ENCODE results near the gene THRSP.
A peak's percentile ranks its signal among the peaks of the same experiment; 100 is the strongest.
"Not testable (repeated sequence)": the region's sequence is repeated elsewhere in the genome, so short reads cannot be mapped to it uniquely, and the experiment has no call there.

Gene THRSP, protein sequence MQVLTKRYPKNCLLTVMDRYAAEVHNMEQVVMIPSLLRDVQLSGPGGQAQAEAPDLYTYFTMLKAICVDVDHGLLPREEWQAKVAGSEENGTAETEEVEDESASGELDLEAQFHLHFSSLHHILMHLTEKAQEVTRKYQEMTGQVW

DNA sequence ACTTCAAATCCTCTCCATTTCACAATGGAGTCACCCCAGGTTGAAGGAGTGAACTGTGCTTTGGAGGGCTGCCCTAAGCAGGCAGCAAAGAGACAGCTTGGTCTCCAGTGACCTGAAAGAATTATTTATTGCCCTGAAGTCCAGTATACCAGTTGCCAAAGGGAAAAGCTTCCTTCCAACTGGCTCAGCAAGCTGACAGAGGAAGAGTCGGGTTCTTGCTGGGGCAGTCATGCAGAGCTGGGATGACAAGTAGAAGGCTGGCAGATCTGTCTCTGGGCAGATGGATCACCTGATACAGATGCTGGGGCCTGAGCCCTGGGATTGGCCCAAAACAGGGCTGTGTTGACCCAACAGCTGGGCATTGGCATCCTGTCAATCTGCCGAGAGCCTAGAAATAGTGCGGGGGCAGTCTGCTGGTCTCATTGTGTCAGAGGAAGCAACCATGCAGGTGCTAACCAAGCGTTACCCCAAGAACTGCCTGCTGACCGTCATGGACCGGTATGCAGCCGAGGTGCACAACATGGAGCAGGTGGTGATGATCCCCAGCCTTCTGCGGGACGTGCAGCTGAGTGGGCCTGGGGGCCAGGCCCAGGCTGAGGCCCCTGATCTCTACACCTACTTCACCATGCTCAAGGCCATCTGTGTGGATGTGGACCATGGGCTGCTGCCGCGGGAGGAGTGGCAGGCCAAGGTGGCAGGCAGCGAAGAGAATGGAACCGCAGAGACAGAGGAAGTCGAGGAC lies at the start of gene THRSP:
TSS of gene THRSP (plus strand) at position 422 of the 742 bp plus-strand sequence. CDS start at position 443, 21 bp downstream.
- DNase-seq: no peak

DNA sequence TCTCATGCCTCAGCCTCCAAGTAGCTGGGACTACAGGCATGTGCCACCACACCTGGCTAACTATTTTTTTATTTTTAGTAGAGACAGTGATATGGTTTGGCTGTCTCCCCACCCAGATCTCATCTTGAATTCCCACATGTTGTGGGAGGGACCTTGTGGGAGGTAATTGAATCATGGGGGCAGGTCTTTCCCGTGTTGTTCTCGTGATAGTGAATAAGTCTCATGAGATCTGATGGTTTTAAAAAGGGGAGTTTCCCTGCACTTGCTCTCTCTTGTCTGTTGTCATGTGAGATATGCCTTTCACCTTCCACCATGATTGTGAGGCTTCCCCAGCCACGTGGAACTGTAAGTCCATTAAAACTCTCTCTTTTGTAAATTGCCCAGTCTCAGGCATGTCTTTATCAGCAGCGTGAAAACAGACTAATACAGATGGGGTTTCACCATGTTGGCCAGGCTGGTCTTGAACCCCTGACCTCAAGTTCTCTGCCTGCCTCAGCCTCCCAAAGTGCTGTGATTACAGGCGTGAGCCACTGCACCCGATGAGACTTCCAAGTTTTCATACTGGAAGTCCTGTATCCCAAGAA lies 48.6 kb upstream of the THRSP start:
- not testable (repeated sequence) for DNase-seq

DNA sequence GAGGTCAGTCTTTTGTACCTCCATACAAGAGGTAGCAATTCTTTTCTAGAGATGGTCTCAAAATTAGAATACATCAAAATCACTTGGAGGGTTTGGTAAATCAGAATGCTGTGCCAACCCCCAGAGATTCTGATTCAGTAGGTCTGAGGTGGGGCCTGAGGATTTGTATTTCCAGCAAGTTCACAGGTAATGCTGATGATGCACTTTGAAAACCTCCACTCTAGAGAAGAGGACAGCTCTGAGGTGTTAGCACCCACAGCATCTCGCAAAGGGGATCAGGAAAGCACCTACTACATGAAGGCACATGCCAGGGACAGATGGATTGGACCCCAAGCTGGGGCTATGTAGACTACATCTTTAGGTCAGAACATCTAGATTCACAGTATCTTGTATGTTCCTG lies 47.8 kb upstream of the THRSP start:
- DNase-seq: no peak

DNA sequence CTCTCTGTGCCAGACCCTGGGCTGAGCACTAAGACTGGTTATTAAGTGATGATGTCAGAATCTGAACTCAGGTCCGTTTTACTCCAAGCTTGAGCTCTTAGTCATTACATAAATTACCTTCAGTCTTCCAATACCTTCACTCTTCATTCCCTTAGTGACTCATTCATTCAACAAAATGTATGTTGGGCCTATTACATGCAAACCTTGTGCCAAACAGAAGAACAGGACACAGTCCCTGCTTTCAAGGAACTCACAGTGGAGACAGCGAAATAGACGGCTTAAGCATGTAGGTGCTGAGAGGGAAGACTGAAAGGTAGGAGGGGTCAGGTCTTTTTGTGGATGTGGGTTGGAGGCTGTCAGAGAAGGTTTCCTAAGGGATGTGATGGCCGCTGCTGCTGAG lies 43.9 kb upstream of the THRSP start:
- DNase-seq: no peak

DNA sequence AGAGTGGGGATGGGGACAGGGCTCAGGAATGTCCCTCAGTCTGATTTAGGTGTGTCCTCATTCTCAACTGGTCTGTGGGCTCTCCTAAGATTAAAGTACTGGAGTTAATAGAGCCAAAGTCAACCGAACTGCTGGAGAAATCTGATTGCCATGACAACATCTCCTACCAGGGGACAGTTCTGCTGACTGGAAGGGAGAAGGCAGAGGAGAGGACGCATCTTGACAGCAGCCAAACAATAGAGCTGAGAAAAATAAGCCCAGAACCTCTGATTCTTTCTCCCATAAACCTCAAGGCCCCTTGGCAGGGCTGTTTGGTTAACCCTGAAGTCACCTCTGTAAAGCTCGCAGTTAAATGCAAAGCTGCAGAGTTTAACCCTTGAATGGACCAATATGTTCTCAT lies 43.4 kb upstream of the THRSP start:
- no peak for DNase-seq

DNA sequence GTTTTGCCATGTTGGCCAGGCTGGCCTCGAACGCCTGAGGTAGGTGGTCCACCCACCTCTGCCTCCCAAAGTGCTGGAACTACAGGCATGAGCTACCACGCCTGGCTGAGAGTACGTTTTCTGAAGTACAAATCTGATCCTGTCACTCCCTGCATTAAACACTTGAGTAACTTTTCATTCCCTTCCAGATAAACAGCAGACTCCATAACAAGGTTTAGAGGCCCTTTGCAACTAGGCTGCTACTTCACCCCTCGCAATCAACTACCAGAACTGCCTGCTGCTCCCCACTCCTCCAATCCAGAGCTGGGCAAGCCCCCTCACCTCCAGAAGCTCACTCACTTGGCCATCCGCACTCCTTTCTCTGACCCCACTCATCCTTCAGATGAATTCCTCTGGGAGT lies 42.0 kb upstream of the THRSP start:
- no peak for DNase-seq

DNA sequence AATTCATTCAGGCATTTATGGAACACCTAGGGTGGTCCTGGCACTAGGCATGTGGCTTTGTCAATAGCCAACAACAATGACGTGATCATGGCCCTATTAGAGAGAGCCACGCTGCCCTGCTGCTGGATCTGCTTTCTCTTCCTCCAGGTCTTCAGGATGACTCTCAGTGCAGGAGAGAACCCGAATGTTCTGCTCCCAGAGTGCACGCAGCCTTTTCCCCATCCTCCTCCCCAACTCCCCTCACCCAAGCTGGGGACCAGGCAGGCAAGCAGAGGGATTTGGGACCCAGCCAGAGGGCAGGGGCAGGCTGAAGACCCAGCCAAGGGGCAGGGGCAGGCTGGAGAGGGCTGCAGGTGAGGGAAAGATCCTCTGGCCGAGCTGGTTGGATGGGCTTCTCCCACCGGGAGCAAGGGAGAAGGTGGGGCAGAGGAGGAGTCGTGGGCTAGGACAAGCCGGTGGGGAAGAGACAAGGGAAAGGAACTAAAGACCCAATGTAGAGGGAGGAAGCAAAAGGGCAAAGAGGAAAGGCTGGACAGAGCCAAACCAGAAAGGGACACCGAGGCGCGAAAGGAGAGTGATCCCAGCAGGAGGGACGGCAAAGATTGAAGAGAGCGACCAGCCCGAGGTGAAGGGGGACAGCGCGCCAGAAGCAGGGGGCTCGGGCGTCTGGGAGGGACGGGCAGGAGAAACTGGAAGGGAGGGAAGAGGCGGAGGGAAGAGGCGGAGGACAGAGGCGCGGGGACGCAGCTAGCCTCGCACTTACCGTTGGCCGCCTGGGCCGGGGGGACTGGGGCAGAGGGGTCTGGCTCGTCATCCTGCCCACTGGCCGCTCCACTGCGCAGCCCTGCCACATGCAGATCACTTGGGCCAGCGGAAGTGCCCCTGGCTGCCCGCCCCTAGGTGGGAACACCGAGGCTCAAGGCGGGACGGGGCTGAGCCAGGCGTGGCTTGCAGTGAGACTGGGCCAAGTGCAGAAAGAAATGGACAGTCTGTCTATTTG lies 41.0 kb upstream of the THRSP start, which contains the start of gene KCTD14:
TSS of gene KCTD14 (minus strand) at position 880 of the 1,000 bp plus-strand sequence. CDS start at position 853, 27 bp downstream.
- DNase-seq: no peak

DNA sequence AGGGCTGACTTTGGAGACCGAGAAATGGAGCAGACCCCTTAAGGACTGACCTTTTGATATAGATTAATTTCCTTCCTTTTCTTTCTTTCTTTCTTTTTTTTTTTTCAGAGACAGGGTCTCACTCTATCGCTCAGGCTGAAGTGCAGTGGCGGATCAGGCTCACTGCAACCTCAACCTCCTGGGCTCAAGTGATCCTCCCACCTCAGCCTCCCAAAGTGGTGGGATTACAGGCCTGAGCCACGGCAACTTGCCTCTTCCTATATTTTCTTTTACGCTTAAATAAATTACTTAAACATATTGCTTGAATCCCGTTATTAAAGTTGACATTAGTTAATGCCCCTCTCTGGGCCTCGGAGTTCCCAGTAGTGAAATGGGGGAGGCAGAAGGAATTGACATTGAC lies 40.2 kb upstream of the THRSP start:
- no peak for DNase-seq

DNA sequence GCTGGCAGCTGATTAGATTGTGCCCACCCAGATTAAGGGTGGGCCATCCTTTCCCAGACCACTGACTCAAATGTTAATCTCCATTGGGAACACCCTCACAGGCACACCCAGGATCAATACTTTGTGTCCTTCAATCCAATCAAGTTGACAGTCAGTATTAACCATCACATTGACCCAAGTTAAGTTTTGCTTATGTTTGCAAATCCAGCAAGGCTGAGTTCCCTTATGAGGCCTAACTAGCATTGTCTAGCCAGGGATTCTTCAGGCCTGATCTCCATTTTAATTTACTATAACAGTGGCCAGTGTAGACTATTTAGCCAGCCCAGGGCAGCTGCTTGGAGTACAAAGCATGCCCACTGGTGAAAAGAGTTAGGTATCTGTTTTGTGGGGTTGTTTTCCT lies 38.3 kb upstream of the THRSP start:
- DNase-seq: no peak

DNA sequence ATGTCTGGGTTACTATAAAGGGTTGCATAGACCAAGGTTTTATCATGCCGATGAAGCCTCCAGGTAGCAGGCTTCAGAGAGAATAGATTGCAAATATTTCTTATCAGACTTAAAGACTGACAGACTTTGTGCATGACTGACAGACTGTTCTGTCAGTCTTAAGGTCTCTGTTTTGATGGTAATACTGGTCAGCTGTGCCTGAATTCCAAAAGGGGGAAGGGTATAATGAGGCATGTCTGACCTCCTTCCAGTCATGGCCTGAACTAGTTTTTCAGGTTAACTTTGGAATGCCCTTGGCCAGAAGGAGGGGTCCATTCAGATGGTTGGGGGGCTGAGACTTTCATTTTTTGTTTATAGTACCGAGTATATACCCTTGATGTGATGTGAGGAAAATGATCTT lies 35.9 kb upstream of the THRSP start:
- no peak for DNase-seq

DNA sequence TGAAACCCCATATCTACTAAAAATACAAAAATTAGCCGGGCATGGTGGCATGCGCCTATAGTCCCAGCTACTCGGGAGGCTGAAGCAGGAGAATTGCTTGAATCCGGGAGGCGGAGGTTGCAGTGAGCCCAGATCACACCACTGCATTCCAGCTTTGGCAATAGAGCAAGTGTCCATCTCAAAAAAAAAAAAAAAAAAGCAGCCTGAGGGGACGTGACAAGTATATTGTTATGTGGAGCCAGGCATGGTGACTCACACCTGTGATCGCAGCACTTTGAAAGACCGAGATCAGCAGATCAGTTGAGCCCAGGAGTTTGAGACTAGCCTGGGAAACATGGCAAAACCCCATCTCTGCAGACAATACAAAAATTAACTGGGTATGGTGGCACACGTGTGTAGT lies 35.2 kb upstream of the THRSP start:
- not testable (repeated sequence) for DNase-seq

DNA sequence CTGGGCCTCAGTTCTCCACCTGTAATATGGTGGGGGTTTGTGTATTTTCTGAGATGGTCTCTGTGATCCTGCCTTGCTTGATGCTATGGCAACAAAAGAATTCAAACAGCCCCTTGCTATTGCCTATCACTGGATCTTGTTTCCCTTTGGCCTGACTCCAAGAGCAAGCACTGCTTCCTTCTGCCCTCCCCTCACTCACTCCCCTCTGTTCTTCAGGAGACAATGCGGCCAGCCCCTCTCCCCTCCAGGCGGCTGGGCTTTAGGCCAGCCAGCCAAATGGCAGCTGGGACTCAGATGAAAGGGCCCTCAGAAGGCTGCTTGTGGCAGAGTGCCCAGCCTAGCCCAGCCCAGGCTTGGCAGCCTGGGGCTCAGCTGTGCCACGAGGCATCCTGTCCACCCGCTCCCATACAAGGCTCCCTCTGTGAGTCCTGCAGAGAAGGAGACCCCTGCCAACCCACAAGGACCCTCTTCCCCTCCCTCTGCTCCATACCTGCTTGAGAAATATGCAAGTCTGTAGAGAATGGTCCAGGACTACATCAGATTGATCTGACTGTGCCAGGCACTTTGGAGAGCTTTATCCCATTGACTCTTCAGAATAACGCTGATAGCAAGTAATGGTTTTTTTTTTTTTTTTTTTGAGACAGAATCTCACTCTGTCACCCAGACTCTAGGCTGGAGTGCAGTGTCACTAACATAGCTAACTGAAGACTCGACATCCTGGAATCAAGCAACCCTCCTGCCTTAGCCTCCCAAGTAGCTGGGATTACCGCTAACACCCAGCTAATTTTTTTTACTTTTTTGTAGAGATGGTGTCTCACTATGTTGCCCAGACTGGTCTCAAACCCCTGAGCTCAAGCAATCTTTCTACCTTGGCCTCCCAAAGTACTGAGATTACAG lies 33.0 kb upstream of the THRSP start:
- peak; percentile 85 for DNase-seq

DNA sequence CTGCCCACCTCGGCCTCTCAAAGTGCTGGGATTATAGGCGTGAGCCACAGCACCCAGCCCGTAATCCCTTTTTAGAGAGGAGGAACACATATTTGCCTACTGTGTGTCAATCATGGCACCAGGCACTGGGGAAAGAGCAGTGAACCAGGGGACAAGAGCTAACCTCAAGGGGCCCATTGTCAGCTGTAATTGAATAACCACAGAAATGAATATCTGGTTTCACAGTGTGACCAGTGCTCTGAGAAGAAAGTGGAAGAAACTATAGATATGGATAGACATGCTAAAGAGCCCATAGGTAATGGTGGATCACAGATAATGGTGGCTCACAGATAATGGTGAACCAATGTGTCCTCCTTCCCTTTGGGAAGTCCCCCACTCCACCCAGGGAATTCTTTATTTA lies 32.0 kb upstream of the THRSP start:
- no peak for DNase-seq

DNA sequence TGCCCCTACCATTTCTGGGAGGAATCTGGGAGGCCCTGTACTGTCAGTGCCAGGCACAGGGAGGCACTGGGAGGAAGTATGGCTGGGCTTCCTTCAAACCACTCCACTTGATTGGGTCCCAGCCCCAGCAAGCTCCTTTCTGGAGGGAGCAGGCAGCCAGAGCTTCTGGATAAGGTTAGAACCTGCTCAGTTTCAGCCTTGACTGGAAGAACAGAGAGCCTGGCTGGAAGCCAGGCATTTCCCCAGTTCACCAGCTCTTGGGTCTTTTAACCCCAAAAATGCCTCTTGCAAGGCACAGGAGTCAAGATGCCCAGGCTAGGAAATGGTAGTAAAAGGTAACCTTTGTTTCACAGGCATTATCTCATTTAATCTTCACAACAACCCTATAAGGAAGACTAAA lies 31.6 kb upstream of the THRSP start:
- DNase-seq: peak; percentile 3

DNA sequence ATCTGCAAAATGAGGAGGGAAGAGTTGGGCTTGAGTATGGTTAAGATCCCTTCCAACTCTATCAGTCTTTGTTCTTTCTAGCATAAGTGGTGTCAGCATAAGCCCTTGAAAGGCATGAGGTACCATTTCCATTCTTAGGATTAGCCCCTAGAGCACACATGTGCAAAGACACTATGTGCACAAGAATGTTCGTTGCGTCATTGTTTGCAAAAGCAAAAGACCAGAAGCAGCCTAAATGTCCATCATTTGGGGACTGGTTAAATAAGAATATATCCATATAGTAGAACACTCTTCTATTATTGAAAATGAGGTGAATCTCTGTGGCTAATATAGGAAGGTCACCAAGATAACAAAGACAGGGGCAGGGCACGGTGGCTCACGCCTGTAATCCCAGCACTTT lies 30.6 kb upstream of the THRSP start:
- no peak for DNase-seq

DNA sequence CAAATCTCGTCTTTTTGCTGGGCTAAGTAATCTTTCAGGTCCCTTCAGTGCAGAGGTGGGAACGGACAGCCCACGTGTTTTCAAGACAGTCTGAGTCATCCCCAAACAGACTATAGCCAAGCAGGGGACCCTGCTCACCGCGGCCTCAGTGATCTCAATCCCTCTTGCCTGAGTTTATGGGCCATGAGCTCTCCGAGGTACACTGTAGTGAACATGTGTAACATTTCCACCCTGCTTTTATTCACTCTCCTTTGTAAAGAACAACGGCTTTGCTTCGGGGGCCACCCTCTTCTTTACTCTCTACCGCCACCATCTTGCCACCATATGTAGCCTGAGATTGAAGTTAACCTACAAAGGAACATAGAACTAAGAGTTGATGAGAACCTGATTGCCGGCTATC lies 29.0 kb upstream of the THRSP start:
- DNase-seq: no peak

DNA sequence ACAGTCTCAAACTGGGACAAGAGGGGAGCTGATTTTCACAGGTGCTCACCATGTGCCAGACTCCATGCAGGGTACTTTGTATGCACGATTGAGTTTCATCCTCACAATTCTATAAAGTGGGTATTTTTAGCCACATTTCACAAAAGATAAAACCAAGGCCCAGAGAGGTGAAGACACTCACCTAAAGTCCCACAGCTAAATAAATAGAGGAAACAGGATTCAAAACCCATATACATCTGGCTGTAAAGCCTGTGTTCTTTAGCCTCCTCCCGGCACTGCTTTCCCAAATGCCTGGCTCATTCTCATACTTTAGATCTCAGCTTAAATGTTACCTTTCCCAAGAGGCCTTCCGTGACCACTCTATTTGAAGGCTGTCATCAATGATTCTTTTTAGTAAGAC lies 27.3 kb upstream of the THRSP start:
- no peak for DNase-seq

DNA sequence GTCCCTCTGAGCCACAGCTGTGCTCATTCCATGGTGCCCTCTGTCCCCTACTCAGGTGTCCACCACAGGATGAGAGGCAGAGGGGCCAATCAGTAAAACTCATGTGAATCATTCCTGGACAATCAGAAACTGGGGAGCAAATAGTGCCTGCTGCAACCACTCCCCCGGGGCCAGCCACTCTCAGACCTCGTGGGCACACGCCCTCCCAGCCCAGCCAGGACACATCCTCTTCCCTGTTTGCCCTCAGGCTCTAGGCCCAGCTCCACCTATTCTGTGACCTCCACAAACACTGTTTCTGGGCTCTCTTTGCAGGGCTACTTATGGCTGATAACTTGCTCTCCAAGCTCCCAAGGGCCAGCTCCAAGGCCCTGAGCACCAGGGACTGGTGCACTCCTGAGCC lies 26.6 kb upstream of the THRSP start:
- no peak for DNase-seq

DNA sequence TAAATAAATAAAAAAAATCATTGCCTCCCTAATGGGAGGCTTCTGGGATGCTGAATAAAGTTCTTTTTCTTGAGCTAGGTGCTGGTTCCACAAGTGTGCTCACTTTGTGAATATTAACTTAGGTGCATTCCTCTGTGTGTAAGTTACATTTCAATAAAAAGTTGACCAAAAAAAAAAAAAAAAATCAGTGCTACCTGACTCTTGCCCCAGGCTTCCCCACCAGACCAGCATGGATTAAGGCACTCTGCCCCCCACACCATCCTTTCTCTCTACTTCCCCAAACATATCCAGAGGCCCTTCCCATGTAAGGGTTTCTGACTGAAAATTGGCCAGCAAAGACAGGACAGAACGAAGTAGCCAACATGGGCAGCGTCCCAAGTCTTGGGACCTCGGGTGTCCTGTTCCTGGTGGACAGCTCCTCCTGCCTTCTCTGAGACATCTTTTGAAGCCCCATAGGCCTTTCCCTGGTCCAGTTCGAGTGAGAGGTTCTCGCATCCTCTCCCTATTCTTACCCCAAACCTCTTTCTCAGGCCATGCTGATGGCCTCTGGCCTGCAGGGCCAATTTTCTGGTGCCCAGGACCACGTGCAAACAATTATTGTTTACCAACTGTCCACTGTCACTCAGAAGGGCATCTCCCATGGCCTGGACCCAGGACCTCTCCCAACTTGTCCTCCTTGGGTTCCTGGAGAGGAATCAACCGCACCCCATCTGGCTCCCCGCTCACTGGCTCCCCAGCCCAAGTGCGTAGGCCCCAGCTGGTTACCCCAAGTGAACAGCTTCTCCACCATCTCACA lies 25.6 kb upstream of the THRSP start:
- no peak for DNase-seq

DNA sequence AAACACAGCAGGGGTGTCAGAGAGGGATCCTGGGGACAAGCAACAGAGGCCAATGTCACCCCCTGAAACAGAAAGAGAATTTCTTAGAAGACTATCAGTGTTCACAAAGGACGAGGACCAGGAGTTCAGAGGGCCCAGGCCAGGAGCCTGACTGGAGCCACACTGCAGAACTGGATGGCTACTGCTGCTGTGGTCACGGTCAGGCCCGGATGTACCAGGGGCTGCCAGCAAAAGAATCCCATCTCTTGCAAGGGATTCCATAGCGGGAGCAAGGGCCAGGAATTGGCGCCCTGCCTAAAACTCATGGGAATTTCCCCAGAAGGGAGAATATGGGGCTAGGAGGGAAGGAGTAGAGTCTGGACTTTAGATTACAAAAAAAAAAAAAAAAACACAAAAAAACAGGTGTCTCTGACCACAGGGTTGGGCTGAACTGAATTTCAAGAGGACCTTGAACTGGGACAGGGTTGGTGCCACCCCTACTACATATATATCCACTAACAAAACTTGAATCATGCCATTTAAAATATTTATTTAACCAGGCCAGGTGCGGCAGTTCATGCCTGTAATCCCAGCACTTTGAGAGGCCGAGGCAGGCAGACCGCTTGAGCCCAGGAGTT lies 24.9 kb upstream of the THRSP start:
- DNase-seq: no peak

DNA sequence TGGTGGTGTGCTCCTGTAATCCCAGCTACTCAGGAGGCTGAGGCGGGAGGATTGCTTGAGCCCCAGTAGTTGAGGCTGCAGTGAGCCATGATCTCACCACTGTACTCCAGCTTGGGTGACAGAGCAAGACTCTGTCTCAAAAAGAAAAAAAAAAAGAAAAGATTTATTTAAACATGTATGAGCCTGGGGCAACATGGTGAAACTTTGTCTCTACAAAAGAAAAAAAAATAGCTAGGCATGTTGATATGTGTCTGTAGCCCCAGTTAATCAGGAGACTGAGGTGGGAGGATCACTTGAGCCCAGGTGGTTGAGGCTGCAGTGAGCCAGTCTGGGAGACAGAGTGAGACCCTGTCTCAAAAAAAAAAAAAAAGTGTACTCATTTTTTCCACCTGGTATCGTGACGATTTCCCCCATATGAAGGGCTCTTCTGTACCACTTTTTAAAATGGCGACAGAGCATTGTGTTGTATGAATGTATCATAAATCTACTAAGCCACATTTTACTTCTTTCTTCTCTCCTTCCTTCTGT lies 24.2 kb upstream of the THRSP start:
- no peak for DNase-seq

All from DMS 273 treated with DMSO at 0.1 percent for 48 hours (cell line).